Neural crest cell (in vitro differentiated cells): ENCODE data around the gene GABRG3. TPM values are rescaled to one million over a fixed set of nuclear protein-coding genes. Genes with fewer than 3 reads are reported as not detected.

Experiments
- DNase-seq: peaks from one replicate; pipeline ENCODE4 v3.0.0; 2021; ENCODE audit warnings: low read depth, mixed read lengths, low spot score
- H3K27ac Mint-ChIP-seq: one replicate; pipeline ENCODE4 v1.8.0; 2021; ENCODE audit warnings: mild to moderate bottlenecking, mixed read lengths; ENCODE audit not compliant: unreplicated experiment
- H3K27me3 Mint-ChIP-seq: 2 replicates; pipeline ENCODE4 v1.8.0; 2021; ENCODE audit warnings: low read depth, mild to moderate bottlenecking, mixed read lengths
- H3K36me3 Mint-ChIP-seq: 2 replicates; pipeline ENCODE4 v1.8.0; 2021; ENCODE audit warnings: low read depth, mild to moderate bottlenecking, mixed read lengths
- H3K4me1 Mint-ChIP-seq: 2 replicates; pipeline ENCODE4 v1.8.0; 2021; ENCODE audit warnings: mixed read lengths
- H3K4me3 Mint-ChIP-seq: one replicate; pipeline ENCODE4 v1.8.0; 2021; ENCODE audit warnings: mild to moderate bottlenecking, mixed read lengths
- H3K9me3 Mint-ChIP-seq: 2 replicates; pipeline ENCODE4 v1.8.0; 2021; ENCODE audit warnings: mixed read lengths
- total RNA-seq: library from RNA; stranded (reverse); gene quantifications from 2 replicates; pipeline ENCODE4 v1.2.1, GENCODE V29; 2021
- TF ChIP-seq, protein P1 (sequence below): fragments of 200-600 bp; sonication (generic); conservative IDR thresholded peaks from 2 replicates; pipeline ENCODE4 v1.5.0; 2021; ENCODE audit warnings: antibody characterized with exemption, mild to moderate bottlenecking

Gene GABRG3
- total RNA-seq, 1 donor from 2014 or later, result 4.5 TPM

DNA sequence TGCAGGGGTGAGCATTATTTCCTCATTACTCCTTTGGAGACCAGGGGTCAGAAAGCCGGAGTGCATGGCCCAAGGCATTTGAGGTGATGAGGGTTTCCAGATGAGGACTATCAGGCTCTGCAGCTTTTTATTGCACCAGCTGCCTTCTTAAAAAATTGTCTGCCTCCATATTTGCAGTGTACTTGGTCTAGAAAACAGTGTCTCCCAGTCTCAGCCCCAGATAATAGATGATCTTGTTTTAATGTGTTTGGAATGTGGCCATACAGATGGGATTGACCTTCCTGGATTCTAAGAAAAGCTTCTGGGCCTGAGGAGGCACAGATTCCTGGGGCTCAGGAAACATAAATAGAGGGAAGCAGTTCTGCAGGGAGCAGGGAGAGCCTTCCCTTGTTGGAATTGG is 123.3 kb downstream of the GABRG3 start:
- H3K9me3 Mint-ChIP-seq, result peaks cover 4% of the 10 kb centered on the region
- TF ChIP-seq, protein P1, sequence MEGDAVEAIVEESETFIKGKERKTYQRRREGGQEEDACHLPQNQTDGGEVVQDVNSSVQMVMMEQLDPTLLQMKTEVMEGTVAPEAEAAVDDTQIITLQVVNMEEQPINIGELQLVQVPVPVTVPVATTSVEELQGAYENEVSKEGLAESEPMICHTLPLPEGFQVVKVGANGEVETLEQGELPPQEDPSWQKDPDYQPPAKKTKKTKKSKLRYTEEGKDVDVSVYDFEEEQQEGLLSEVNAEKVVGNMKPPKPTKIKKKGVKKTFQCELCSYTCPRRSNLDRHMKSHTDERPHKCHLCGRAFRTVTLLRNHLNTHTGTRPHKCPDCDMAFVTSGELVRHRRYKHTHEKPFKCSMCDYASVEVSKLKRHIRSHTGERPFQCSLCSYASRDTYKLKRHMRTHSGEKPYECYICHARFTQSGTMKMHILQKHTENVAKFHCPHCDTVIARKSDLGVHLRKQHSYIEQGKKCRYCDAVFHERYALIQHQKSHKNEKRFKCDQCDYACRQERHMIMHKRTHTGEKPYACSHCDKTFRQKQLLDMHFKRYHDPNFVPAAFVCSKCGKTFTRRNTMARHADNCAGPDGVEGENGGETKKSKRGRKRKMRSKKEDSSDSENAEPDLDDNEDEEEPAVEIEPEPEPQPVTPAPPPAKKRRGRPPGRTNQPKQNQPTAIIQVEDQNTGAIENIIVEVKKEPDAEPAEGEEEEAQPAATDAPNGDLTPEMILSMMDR, result no peak
- no peak overlapping the region for H3K27ac Mint-ChIP-seq
- H3K27me3 Mint-ChIP-seq, result no peaks in the 10 kb centered on the region
- H3K4me1 Mint-ChIP-seq, result peaks cover 5% of the 10 kb centered on the region
- H3K36me3 Mint-ChIP-seq, result no peaks in the 10 kb centered on the region
- DNase-seq, result no peak
- no peak overlapping the region for H3K4me3 Mint-ChIP-seq

DNA sequence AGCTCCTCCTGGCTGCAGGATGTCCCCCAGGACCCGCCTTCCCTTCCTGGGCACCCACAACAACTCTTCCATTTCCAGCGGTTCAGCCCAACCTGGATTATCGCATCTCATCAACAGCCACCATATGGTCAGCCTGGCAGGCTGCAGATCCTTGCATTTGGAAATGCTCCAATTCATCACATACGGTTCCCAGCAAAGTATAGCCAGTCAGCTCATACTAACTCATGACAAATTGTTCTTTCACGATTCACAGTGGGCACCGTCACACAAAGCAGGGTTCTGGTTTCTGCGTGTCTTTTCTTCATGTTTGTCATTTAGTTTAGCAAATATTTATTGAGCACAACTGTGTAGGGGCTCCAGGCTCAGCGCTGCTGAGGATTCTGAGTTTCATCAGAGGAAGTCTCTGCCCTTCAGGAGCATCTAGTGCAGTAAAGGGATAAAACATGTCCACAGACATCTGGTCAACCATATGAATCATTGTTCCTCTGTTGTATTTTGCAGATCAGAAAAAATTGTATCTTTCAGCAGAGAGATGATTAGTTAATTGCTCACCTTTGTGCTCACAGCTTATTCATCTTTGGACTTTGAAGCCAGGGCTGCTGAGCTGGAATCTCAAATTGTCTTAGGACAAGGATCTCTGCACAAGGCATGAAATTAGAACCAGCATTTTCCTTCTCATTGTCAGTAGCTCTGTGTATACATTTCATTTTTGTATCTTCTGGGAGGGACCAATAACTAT is 125.1 kb downstream of the GABRG3 start:
- H3K9me3 Mint-ChIP-seq, result no peaks in the 10 kb centered on the region
- H3K27me3 Mint-ChIP-seq, result no peaks in the 10 kb centered on the region
- no peak for DNase-seq
- no peak overlapping the region for H3K4me3 Mint-ChIP-seq
- no peak overlapping the region for H3K27ac Mint-ChIP-seq
- no peaks in the 10 kb centered on the region for H3K36me3 Mint-ChIP-seq
- TF ChIP-seq, protein P1, result no peak
- peaks cover 5% of the 10 kb centered on the region for H3K4me1 Mint-ChIP-seq

DNA sequence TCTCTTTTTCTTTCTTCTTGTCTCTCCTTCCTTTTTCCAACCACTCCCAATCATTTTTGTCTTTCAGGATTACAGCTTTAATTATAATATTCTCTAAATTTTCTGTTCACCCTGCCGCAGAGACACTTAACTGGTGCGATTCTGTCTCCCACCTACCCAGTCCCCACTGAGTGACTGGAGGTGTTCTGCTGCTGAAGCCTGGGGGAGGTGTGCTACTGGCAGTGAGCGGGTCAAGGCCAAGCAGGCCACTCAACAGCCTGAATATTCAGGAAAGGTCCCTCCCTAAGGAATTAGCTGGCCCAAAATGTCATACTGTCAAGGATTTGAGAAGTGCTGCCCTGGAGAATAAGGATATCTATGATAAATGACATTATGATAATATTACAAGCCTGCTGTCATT is 126.5 kb downstream of the GABRG3 start:
- Mint-ChIP-seq H3K36me3 (no peaks in the 10 kb centered on the region), H3K4me3 (no peak overlapping the region), H3K27me3 (no peaks in the 10 kb centered on the region), H3K27ac (no peak overlapping the region), H3K4me1 (peaks cover 5% of the 10 kb centered on the region), H3K9me3 (peaks cover 3% of the 10 kb centered on the region)
- TF ChIP-seq, protein P1, result no peak
- no peak for DNase-seq

DNA sequence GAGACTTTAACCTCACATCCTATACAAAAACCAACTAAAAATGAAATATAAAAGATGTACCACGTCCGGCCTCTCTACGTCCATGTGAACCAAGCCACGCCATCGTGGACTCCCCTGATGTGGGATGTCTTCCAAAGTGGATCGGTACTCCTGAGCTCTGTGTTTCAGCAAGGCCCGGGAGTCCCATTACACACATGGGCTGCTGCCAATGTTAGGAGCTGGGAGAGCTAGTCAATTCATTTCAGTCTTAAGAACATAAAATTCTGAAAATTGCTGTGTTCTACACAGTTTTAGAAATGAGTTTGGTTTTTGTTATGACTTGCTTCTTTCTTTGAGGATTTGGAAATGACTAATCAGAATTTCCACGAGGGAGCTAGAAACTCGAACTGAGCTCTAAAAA is 131.0 kb downstream of the GABRG3 start:
- DNase-seq, result no peak
- H3K36me3 Mint-ChIP-seq, result no peaks in the 10 kb centered on the region
- H3K27me3 Mint-ChIP-seq, result no peaks in the 10 kb centered on the region
- no peak overlapping the region for H3K27ac Mint-ChIP-seq
- TF ChIP-seq, protein P1, result no peak
- H3K9me3 Mint-ChIP-seq, result peaks cover 3% of the 10 kb centered on the region
- no peaks in the 10 kb centered on the region for H3K4me1 Mint-ChIP-seq
- H3K4me3 Mint-ChIP-seq, result no peak overlapping the region

DNA sequence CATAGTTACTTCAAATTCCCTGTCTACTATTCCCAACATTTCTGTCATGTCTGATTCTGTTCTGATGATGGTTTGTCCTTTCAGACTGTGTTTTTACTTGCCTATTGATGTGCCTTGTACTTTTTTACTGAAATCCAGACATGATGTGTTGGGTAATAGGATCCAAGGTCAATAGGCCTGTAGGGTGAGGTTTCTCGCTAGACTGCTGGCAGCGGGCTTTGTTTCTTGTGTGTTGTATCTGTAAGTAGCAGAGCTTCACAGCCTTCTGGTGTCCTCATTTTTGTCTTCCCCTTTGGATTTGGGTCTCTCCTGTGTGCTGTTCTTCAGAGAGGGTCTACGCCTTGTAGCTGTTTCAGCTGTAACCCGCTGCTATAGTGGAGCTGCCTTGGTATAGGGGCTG is 140.3 kb downstream of the GABRG3 start:
- H3K4me3 Mint-ChIP-seq, result no peak overlapping the region
- no peak for DNase-seq
- no peaks in the 10 kb centered on the region for H3K4me1 Mint-ChIP-seq

More for the DNA sequence above, 140.3 kb downstream of the GABRG3 start:
- Mint-ChIP-seq H3K9me3 (no peaks in the 10 kb centered on the region), H3K27me3 (no peaks in the 10 kb centered on the region), H3K27ac (no peak overlapping the region), H3K36me3 (no peaks in the 10 kb centered on the region)
- TF ChIP-seq, protein P1, result no peak
